ENCODE measurements around the gene IL12RB1.

DNA sequence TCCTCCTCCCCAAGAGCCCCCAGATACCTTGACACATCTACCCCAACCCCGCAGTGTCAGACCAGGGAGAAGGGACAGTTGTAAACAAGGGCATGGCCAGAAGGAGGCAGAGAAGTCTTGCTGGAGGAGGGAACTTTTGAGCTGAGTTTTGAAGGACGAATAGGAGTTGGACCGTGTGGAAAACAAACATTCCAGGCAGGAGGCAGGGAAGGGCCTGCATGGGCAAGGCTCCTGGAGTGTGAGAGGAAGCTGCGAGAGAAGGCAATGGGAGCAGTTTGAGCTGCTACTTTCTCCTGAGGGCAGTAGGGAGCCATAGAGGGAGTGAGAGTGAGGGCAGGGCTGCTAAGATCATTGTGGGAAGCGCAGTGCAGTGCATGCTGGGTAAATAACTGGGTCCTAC, 23.3 kb downstream of the IL12RB1 start:
- TF ChIP-seq, protein P1, sequence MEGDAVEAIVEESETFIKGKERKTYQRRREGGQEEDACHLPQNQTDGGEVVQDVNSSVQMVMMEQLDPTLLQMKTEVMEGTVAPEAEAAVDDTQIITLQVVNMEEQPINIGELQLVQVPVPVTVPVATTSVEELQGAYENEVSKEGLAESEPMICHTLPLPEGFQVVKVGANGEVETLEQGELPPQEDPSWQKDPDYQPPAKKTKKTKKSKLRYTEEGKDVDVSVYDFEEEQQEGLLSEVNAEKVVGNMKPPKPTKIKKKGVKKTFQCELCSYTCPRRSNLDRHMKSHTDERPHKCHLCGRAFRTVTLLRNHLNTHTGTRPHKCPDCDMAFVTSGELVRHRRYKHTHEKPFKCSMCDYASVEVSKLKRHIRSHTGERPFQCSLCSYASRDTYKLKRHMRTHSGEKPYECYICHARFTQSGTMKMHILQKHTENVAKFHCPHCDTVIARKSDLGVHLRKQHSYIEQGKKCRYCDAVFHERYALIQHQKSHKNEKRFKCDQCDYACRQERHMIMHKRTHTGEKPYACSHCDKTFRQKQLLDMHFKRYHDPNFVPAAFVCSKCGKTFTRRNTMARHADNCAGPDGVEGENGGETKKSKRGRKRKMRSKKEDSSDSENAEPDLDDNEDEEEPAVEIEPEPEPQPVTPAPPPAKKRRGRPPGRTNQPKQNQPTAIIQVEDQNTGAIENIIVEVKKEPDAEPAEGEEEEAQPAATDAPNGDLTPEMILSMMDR (IDR thresholded peaks at IDR 0.05; ENCODE audit: poor library complexity), result peak; percentile 38
- TF ChIP-seq EZH2 (IDR thresholded peaks at IDR 0.05; ENCODE audit: borderline replicate concordance), result no peak
- TF ChIP-seq EZH2phosphoT487 (IDR thresholded peaks at IDR 0.05; ENCODE audit: low read depth, severe bottlenecking, unreplicated experiment), result no peak

All from hepatocyte (in vitro differentiated cells).